CD4-positive, alpha-beta T cell treated with Interferon alpha-2 for 1 hour (primary cell): ENCODE measurements around the gene RHOV.

Experiments
- DNase-seq, 2 donors: peaks; one replicate each; pipeline ENCODE4 v3.0.0-alpha.2; 2020 to 2022

The RHOV gene

DNA sequence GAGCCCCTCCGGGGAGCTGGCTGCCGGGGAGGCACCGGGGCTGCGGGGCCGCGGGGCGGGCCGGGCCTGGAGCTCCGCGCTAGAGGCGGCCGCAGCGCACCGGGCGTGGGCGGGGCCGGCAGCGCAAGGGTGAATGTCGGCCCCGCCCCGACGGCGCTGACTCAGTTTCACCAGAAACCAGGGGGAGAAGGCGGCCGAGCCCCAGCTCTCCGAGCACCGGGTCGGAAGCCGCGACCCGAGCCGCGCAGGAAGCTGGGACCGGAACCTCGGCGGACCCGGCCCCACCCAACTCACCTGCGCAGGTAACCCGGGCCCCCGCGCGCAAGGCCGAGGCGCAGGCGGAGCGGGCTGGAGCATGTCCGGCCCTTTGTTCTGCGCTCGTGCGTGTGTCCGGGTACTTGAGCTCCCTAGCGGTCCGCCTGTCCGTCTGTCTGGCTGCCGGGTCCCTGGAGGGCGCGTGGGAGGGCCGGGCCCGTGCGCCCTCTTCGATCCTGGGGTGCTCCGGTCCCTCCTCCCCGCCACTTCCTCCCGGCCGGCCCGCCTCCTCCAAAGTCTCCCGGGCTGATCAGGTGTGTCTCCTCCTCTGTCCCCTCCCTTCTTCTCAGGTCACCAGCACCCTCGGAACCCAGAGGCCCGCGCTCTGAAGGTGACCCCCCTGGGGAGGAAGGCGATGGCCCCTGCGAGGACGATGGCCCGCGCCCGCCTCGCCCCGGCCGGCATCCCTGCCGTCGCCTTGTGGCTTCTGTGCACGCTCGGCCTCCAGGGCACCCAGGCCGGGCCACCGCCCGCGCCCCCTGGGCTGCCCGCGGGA is 29.9 kb downstream of the RHOV start, which contains the start of gene SPINT1:
Gene SPINT1, plus strand, starts transcription at position 164 of the 811 bp plus-strand sequence. Its CDS starts 507 bp downstream, at position 671.
- peak; percentile 17 to 36 for DNase-seq

DNA sequence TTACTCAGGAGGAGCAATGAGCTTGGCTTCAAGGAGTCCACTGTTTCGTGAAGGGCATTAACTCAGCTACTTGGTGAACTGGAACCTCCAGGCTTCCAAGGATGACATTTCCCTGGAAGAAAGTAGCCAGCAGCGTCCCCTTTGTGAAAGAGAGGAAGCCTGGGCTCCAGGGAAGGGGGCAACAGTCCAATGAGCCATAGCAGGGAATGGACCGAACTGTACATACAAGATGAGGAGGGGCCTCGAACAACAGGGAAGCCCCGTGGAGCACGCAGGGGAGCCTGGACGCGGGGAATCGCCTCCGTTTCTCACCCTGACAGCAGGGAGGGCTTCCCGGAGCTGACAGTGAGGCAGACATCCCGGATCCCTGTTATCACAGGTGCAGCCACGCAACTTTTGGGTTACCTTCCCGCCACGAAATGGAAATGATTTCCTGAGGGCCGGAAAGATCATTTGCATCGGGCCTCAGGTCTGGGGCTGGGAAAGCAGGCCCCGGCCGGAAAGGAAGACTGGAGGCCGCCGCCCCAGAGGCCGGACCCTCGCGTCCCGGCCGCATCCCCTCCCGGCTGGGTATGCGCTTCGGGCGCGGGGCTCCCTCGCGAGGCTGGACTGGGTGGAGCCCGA is 30.7 kb downstream of the RHOV start:
- no peak for DNase-seq

DNA sequence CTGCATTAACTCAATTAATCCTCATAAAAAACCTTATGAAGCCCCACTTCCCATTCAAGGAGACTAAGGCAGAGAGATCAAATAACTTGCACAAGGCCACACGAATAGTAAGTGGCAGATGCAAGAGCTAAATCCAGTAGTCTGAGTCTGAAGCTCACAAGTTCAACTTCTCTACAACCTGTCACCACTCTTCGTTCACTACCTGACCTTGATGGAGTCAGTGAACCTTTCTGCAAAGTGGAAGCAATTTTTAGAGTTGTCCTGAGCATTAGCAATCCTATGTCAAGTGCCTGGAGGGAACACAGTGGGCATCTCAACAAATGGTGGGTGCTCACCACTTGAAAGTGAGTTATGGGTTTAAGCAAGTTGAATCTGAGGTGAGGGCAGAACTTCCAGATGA is 32.3 kb downstream of the RHOV start:
- DNase-seq = no peak

DNA sequence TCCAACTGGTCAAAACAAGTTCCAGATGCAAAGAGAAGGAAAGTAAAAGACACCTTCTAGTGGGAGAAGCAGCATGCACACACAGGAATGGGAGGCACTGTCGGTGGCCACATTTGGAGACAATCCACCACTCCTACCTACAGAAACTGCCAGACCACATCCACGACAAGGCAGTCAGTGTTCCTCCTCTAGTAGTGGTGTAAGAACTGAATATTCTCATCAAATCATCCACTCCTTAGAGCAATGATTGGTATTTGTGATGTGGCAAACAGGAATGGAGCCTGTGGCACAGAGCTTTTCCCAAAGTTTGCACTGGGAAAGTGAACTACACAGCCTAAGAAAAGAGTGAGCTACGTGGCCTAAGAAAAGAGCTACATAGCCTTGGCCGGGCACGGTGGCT is 35.3 kb downstream of the RHOV start:
- no peak for DNase-seq

DNA sequence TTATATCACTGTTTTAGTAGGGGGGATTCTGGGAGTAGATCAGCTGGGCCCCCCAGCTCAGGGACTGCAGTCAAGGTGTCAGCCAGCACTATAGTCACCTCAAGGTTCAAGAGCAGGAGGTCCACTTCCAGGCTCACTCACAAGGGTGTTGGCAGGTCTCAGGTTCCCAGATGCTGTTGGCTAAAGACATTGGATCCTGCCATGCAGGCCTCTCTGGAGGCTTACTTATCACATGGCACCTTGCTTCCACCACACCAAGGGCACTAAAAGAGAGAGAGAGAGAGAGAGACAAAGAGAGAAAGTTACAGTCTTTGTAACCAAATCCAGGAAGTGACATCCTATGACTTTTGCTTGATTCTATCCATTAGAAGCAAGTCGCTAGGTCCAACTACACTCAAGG is 38.0 kb downstream of the RHOV start:
- DNase-seq = no peak

DNA sequence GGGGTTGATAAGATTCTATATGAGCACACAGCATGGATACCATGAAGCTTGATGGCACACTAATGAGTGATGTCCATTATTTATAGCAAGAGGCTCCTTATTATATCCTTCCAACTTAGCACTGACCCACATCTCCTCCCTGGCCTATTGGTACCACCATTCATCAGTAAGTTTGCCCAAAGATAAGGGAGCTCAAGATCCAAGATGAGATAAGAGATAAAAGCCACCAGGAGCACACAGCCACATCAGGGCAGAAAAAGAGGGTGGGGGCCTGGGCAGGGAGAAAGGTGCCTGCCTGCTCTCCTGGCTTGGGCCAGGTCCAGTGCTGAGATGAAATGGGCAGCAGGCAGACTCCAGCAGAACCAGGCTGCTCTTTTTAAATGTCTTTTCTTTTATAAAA is 41.1 kb downstream of the RHOV start:
- DNase-seq = no peak

DNA sequence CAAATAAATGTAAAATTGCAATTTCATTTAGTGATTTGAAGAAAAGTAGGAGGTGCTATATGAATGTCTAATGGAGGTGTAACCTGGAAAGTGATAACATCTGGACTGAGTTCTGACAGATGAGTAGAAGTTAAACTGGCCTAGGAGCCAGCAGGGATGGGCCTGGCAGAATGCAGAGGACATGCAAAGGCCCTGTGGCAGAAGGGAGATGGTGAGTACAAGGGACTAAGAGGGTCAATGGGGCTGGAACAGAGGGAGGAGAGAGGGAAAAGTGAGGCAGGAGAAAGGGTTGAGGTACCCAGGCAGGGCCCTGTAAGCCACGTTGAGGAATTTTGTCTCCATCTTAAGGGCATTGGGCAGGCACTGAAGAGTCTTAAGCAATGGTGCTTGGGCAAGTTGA is 42.2 kb downstream of the RHOV start:
- no peak for DNase-seq

DNA sequence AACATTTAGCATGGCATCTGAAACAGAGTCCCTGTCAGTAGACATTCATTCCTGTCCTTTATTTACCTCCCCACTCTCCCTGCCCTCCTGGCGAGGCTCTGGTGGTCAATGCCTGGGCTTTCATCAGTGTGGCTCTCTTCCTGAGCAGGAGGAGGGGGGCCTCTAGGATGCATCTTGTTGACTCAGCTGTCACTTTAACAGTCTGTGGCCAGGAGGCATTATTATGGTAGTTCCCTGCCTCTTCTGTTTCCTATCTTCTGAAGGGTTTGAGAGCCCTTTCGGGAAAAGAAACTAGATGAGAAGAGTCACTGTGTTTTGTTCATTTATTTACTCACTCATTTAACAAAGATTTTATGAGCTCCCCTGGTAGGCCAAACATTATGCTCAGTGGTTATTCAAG is 43.1 kb downstream of the RHOV start:
- no peak for DNase-seq

DNA sequence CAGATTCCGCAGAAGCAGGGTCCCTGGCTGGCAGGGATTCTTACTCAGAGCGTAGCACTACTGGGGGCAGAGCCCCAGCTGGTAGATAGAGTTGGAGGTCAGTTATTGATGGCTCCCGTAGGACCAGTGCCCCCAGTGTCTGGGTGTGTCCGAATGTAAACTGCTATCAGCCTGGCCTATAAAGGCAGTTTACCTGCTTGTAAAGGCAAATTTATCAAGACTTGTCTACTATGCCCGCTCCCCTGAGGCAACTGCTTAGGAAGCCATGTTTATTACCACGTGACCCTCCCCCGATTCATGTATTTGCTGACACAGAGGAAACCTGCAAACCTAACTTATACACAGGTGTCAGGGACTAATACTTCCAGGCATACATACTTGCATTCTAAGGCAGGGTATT is 44.9 kb downstream of the RHOV start:
- DNase-seq = no peak

DNA sequence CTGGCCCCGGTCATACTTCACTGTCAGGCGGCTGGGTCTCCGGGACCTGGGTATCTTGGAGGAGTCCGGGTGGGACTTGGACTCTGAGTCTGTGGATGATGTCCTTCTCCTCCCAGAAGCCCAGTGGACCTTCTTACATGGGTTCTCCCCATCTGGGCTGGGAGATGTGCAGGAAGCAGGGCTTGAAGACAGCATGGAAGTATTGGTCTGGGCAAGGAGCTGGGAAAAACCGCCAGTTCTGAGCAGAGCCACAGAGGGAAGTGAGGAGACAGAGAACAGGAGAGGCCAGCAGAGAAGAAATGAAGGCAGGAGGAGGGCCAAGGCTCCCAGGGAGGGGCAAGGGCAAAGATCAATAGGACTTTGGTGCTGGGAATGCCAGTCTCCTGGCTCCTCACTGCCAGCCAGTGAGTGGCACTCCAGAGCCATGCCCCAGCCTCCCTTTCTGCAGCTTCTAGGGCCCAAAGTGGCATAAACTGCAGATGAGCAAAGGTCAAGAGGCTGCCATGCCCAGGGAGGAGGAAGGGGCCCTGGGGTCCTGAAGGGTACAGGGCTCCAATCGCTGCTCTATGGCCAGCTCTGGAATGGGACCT is 45.5 kb downstream of the RHOV start, which contains the start of gene PPP1R14D:
Gene PPP1R14D, minus strand, starts transcription at position 262 of the 590 bp plus-strand sequence. Its CDS starts 67 bp downstream, at position 195.
- DNase-seq = no peak

DNA sequence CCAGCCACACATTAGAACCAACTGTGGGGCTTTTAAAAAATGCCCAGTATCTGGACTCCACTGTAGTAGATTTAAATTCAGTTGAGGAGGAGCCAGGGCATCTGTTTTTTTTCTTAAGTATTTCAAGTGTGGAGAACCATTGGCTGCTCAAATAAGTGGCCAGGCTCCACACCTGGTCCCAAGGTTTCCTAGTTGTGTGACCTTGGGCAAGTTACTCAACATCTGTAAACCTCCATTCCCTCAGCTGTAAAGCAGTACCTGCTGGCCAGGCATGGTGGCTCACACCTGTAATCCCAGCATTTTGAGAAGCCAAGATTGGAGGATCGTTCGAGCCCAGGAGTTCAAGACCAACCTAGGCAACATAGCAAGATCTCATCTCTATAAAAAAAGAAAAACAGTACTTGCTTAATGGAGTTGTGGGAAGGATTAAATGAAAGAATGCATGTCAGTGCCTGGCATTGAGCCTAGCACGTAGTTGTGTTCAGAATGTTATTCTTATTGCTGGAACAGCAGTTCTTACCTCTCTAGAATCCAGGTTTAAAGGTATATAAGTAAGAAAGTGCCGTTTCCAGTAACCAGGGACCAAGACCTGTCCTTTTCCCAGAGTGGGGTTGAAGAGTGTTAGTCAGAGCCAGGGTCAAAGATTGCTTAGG is 47.5 kb downstream of the RHOV start:
- DNase-seq = no peak

DNA sequence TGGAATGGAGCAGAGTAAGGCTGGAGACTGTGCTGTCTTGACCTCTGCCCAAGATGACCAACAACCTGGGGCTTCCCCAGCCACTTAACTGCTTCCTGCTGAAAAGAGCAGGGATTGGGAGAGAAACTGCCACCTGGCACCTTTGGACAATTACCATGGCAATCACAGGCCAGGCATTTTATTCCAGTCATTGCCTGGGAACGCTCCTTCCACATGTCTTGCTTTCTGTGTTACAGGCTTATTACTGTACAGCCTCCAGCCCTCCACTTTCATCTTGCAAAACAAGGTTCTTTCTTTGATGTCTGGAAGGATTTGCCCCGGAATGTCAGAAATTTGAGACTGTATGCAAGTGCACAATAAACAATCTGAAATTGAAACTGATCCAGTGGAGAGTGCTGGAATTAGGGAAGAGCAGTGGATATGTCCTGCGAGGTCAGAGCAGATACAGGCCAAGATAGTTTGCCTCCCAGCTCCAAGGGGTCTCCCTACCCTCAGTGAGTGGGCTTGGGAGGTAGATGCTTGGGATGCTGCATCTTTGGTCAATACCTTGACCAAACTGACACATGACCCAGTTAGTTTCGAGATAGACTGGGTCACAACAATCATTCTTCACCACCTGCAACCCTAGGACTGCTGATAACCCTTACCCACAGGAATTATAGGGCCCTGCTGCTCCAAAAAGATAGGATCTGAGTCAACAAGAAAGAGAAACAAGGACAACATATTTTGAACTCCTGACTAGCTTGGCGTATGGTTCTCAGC is 48.2 kb downstream of the RHOV start:
- no peak for DNase-seq

DNA sequence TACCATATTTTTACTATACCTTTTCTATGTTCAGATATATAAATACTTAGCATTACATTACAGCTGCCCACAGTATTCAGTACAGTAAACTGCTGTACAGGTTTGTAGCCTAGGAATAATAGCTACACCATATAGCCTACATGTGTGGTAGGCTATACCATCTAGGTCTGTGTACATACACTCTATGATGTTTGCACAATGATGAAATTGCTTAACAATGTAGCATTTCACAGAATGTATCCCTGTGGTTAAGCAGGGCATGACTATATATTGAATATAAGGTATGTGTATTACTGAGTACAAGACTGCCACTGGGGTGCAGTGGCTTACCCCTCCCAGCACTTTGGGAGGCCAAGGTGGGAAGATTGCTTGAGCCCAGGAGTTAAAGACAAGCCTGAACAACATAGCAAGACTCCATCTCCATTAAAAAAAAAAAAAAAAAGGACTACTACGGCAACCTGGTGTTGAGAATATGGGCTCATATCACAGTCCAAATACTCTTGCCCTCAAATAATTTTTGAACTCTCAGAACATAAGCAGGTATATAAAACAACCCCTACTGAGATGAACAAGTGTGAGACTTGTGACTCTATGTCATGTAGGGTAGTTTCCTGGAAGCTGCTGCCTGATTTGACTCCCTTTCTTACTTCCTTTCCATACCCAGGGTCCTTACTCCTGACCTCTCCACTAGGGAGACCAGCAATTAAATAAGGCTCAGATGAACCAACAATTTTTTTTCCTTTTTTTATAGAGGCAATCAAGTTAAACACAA is 50.3 kb downstream of the RHOV start:
- DNase-seq = no peak
